Measurements from ENCODE around the gene CLNK.

Gene CLNK

GRCh38 chr4:10442976-10443375 is 241.6 kb downstream of the CLNK start:
- no peak for DNase-seq

DNA sequence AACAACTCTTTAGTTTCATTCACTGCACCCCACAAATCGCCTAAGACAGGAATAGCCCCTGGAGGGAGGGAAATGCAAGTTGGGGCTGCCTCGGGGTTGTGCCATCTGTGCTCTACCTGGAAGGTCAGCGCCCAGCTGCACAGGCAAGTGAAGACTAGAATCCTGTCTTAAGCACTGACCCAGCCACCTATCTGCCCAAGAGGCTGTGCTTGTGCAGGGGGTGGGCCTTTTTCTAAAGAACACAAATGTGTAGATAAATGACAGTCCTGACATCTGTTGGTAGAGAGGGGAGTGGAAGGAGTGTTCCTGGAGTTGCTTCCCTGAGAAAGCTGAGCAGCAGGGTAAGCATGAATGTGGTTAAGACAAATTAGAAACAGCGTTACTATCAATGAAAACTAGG is 243.1 kb downstream of the CLNK start:
- DNase-seq, result no peak

DNA sequence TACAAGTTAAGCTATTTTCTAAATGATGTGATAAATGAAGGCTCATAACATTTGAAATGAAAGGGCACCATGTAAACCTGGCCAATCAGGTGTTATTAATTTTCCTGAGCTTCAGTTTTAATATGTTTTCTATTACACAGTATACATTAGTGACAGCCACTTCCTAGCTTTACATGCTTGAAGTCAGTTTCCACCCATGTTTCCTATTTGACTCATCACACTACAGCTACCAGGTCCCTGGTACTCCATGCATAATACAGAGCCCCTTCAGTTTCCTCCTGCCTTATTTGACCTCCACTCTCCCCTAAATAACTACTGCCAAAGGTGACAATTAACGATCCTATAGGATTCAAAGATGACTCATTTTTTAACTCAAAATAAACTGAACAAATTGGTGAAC is 245.6 kb downstream of the CLNK start:
- DNase-seq, result peak; percentile 10

- no peak for DNase-seq
These were observed 246.8 kb downstream of the CLNK start for GRCh38 chr4:10437735-10438134.
